H7 (cell line): ENCODE data around the gene DSG4. TPM values are rescaled to one million over a fixed set of nuclear protein-coding genes. Genes with fewer than 3 reads are reported as not detected.
"Not testable (repeated sequence)": the region's sequence is repeated elsewhere in the genome, so short reads cannot be mapped to it uniquely, and the experiment has no call there.

Experiments
- DNase-seq: peaks from one replicate; pipeline ENCODE4 v3.0.0; 2012
- H3K27me3 ChIP-seq: 2 replicates; pipeline ENCODE4 v1.6.0; 2011; ENCODE audit warnings: mild to moderate bottlenecking, low read length; ENCODE audit not compliant: control insufficient read depth, insufficient read depth
- H3K36me3 ChIP-seq: replicated peaks from 2 replicates; pipeline ENCODE4 v1.5.1; 2011; ENCODE audit warnings: low read length; ENCODE audit not compliant: control insufficient read depth, insufficient read depth
- H3K4me3 ChIP-seq: 2 replicates; pipeline ENCODE4 v1.5.1; 2011; ENCODE audit warnings: low read depth, mild to moderate bottlenecking, control low read depth, low read length, moderate library complexity; ENCODE audit not compliant: insufficient read depth
- total RNA-seq: library from RNA; depleted of rRNA; stranded (reverse); fragments of >200 nt; shearing (Covaris generic); gene quantifications from 2 replicates; pipeline ENCODE4 v1.2.3, GENCODE V29; 2014; rRNA removed

Gene DSG4
- total RNA-seq, result not detected in 2 replicates

GRCh38 chr18:31376477-31376876 lies at the start of gene DSG4:
Gene DSG4, plus strand, starts transcription at chr18:31376777. Its CDS starts 135 bp downstream, at chr18:31376912.
- no peak within 1 kb of the TSS for H3K4me3 ChIP-seq

GRCh38 chr18:31329787-31330438 lies 46.7 kb upstream of the DSG4 start:
- no peak for DNase-seq
- Histone ChIP-seq H3K36me3 (no peaks in the 10 kb centered on the region), H3K4me3 (no peak overlapping the region), H3K27me3 (no peaks in the 10 kb centered on the region; the same call in 1 of the 2 replicates)

More at GRCh38 chr18:31376477-31376876, at the start of gene DSG4:
- no peaks in the 10 kb centered on the region for H3K27me3 ChIP-seq
- no peaks in the 10 kb centered on the region for H3K36me3 ChIP-seq
- no peak for DNase-seq

- no peak for DNase-seq
- H3K27me3 ChIP-seq, result no peaks in the 10 kb centered on the region
- H3K4me3 ChIP-seq, result no peak overlapping the region
- H3K36me3 ChIP-seq, result no peaks in the 10 kb centered on the region
These were observed 33.1 kb upstream of the DSG4 start for GRCh38 chr18:31343454-31343853.

- H3K36me3 ChIP-seq, H3K4me3 ChIP-seq, H3K27me3 ChIP-seq, DNase-seq: not testable (repeated sequence)
These were observed 23.2 kb upstream of the DSG4 start for GRCh38 chr18:31353336-31353735.

- no peak for DNase-seq
- no peaks in the 10 kb centered on the region for H3K27me3 ChIP-seq
- H3K36me3 ChIP-seq, result no peaks in the 10 kb centered on the region
- no peak overlapping the region for H3K4me3 ChIP-seq
These were observed 21.6 kb upstream of the DSG4 start for GRCh38 chr18:31354990-31355389.

- Histone ChIP-seq H3K27me3 (no peaks in the 10 kb centered on the region), H3K36me3 (no peaks in the 10 kb centered on the region), H3K4me3 (no peak overlapping the region)
- DNase-seq, result no peak
These were observed 20.6 kb upstream of the DSG4 start for GRCh38 chr18:31356025-31356424.

- DNase-seq, result no peak
- H3K27me3 ChIP-seq, result no peaks in the 10 kb centered on the region
- no peaks in the 10 kb centered on the region for H3K36me3 ChIP-seq
These were observed 12.4 kb upstream of the DSG4 start for GRCh38 chr18:31364190-31364589.

GRCh38 chr18:31369478-31369877 lies 7.1 kb upstream of the DSG4 start:
- H3K4me3 ChIP-seq, result no peak overlapping the region
- no peak for DNase-seq
- no peaks in the 10 kb centered on the region for H3K27me3 ChIP-seq
- H3K36me3 ChIP-seq, result no peaks in the 10 kb centered on the region

More at GRCh38 chr18:31364190-31364589, 12.4 kb upstream of the DSG4 start:
- H3K4me3 ChIP-seq, result no peak overlapping the region

- Histone ChIP-seq H3K27me3 (no peaks in the 10 kb centered on the region), H3K36me3 (no peaks in the 10 kb centered on the region), H3K4me3 (no peak overlapping the region)
- no peak for DNase-seq
These were observed 4.6 kb upstream of the DSG4 start for GRCh38 chr18:31371989-31372388.

GRCh38 chr18:31373641-31374040 lies 2.9 kb upstream of the DSG4 start:
- H3K4me3 ChIP-seq, result no peak overlapping the region
- DNase-seq, result no peak
- H3K36me3 ChIP-seq, result no peaks in the 10 kb centered on the region
- H3K27me3 ChIP-seq, result no peaks in the 10 kb centered on the region

GRCh38 chr18:31380912-31381311 lies 4.3 kb downstream of the DSG4 start:
- no peak for DNase-seq
- Histone ChIP-seq H3K27me3 (no peaks in the 10 kb centered on the region), H3K4me3 (no peak overlapping the region), H3K36me3 (no peaks in the 10 kb centered on the region)

GRCh38 chr18:31382107-31382506 lies 5.5 kb downstream of the DSG4 start:
- Histone ChIP-seq H3K4me3 (no peak overlapping the region), H3K36me3 (no peaks in the 10 kb centered on the region)
- no peak for DNase-seq

GRCh38 chr18:31386741-31387140 lies 10.2 kb downstream of the DSG4 start:
- no peaks in the 10 kb centered on the region for H3K27me3 ChIP-seq
- no peak for DNase-seq
- H3K36me3 ChIP-seq, result no peaks in the 10 kb centered on the region

More at GRCh38 chr18:31382107-31382506, 5.5 kb downstream of the DSG4 start:
- H3K27me3 ChIP-seq, result no peaks in the 10 kb centered on the region

GRCh38 chr18:31393286-31393685 lies 16.7 kb downstream of the DSG4 start:
- no peak overlapping the region for H3K4me3 ChIP-seq
- H3K36me3 ChIP-seq, result no peaks in the 10 kb centered on the region
- no peak for DNase-seq
- H3K27me3 ChIP-seq, result no peaks in the 10 kb centered on the region

More at GRCh38 chr18:31386741-31387140, 10.2 kb downstream of the DSG4 start:
- H3K4me3 ChIP-seq, result no peak overlapping the region

- Histone ChIP-seq H3K4me3 (no peak overlapping the region), H3K36me3 (no peaks in the 10 kb centered on the region), H3K27me3 (no peaks in the 10 kb centered on the region)
- DNase-seq, result no peak
These were observed 20.4 kb downstream of the DSG4 start for GRCh38 chr18:31396796-31397612.
